Measurements from ENCODE around the gene KRT73. TPM values are rescaled to one million over a fixed set of nuclear protein-coding genes. Genes with fewer than 3 reads are reported as not detected.

Gene KRT73
- total and polyA plus RNA-seq, 2 experiments from 2014 or later: not detected

GRCh38 chr12:52666471-52666870 is 48.1 kb upstream of the KRT73 start (continued):
- TF ChIP-seq ETS1 (IDR thresholded peaks at IDR 0.05) (no peak), NANOG (IDR thresholded peaks at IDR 0.05; ENCODE audit: borderline replicate concordance) (no peak), CTCF (conservative IDR thresholded peaks at IDR 0.05; ENCODE audit: low read depth in 2 of 2) (no peak)

DNA sequence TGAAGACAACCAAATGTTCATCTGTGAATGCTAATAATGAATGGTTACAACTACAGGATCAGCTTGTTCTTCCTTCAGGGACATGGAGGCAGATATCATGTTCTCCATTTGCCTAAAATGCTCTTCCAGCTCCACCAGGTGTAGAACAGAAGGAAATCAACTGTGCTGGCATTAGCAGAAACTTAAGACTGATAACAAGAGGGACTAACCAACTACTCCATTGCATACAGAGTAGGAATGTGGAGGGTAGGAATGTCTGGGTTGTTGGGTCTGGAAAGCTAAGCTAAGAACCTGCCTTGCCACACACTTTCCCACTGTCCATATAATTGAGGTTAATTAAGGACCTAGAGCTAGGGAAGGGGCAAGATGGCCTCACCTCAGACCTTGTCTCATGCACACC is 45.1 kb upstream of the KRT73 start:
- DNase-seq (ENCODE audit: low spot score): no peak
- no peak overlapping the region for H3K27ac ChIP-seq (ENCODE audit: low read depth)
- Mint-ChIP-seq H3K27me3 (ENCODE audit: insufficient read depth, low read depth, poor library complexity) (no peaks in the 10 kb centered on the region), H3K4me3 (no peak overlapping the region), H3K27ac (no peak overlapping the region), H3K4me1 (no peaks in the 10 kb centered on the region; the same call in 2 of the 3 replicates), H3K9me3 (no peaks in the 10 kb centered on the region), H3K36me3 (ENCODE audit: low read depth) (no peaks in the 10 kb centered on the region)
- H3K36me3 ChIP-seq (ENCODE audit: insufficient read depth): no peaks in the 10 kb centered on the region
- H3F3A ChIP-seq (replicated peaks; ENCODE audit: low read depth): no peaks in the 10 kb centered on the region
- no peak overlapping the region for H3K4me2 ChIP-seq
- H4K20me1 ChIP-seq (replicated peaks; ENCODE audit: insufficient read depth): no peaks in the 10 kb centered on the region
- H3K4me3 ChIP-seq: no peak overlapping the region
- no peaks in the 10 kb centered on the region for H3K27me3 ChIP-seq (ENCODE audit: insufficient read depth)
- H3K79me2 ChIP-seq (replicated peaks; ENCODE audit: insufficient read depth): no peaks in the 10 kb centered on the region
- no peak for ATAC-seq
- H3K9me2 ChIP-seq (ENCODE audit: insufficient read depth): no peaks in the 10 kb centered on the region
- no peaks in the 10 kb centered on the region for H3K4me1 ChIP-seq (ENCODE audit: insufficient read depth)
- H2AFZ ChIP-seq: no peak overlapping the region
- TF ChIP-seq ZNF331 (CRISPR knock-in tag; IDR thresholded peaks at IDR 0.05; ENCODE audit: low read depth) (no peak), POLR2AphosphoS5 (IDR thresholded peaks at IDR 0.05; ENCODE audit: low read depth) (no peak), CTCF (conservative IDR thresholded peaks at IDR 0.05; ENCODE audit: low read depth in 2 of 2) (no peak), EZH2phosphoT487 (IDR thresholded peaks at IDR 0.05; ENCODE audit: unreplicated experiment) (no peak), JUNB (IDR thresholded peaks at IDR 0.05; ENCODE audit: unreplicated experiment) (no peak), CREB1 (CRISPR knock-in tag; IDR thresholded peaks at IDR 0.05; ENCODE audit: low read depth) (no peak), ETS1 (IDR thresholded peaks at IDR 0.05) (no peak), NANOG (IDR thresholded peaks at IDR 0.05; ENCODE audit: borderline replicate concordance) (no peak), ZNF114 (CRISPR knock-in tag; IDR thresholded peaks at IDR 0.05) (no peak), STAT1 (IDR thresholded peaks at IDR 0.05; ENCODE audit: unreplicated experiment) (no peak)
- TF ChIP-seq, protein P1, sequence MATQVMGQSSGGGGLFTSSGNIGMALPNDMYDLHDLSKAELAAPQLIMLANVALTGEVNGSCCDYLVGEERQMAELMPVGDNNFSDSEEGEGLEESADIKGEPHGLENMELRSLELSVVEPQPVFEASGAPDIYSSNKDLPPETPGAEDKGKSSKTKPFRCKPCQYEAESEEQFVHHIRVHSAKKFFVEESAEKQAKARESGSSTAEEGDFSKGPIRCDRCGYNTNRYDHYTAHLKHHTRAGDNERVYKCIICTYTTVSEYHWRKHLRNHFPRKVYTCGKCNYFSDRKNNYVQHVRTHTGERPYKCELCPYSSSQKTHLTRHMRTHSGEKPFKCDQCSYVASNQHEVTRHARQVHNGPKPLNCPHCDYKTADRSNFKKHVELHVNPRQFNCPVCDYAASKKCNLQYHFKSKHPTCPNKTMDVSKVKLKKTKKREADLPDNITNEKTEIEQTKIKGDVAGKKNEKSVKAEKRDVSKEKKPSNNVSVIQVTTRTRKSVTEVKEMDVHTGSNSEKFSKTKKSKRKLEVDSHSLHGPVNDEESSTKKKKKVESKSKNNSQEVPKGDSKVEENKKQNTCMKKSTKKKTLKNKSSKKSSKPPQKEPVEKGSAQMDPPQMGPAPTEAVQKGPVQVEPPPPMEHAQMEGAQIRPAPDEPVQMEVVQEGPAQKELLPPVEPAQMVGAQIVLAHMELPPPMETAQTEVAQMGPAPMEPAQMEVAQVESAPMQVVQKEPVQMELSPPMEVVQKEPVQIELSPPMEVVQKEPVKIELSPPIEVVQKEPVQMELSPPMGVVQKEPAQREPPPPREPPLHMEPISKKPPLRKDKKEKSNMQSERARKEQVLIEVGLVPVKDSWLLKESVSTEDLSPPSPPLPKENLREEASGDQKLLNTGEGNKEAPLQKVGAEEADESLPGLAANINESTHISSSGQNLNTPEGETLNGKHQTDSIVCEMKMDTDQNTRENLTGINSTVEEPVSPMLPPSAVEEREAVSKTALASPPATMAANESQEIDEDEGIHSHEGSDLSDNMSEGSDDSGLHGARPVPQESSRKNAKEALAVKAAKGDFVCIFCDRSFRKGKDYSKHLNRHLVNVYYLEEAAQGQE (IDR thresholded peaks at IDR 0.05; ENCODE audit: unreplicated experiment): no peak

All from GM23338 (cell line).